ENCODE data around the gene DYNAP. TPM values are rescaled to one million over a fixed set of nuclear protein-coding genes. Genes with fewer than 3 reads are reported as not detected.

DYNAP gene
- polyA plus RNA-seq, 10 donors, result 0.07 TPM; not detected in 9

GRCh38 chr18:54636217-54636616 lies 45.2 kb downstream of the DYNAP start:
- no peak for DNase-seq

GRCh38 chr18:54641734-54642133 lies 50.7 kb downstream of the DYNAP start:
- no peak for DNase-seq

DNA sequence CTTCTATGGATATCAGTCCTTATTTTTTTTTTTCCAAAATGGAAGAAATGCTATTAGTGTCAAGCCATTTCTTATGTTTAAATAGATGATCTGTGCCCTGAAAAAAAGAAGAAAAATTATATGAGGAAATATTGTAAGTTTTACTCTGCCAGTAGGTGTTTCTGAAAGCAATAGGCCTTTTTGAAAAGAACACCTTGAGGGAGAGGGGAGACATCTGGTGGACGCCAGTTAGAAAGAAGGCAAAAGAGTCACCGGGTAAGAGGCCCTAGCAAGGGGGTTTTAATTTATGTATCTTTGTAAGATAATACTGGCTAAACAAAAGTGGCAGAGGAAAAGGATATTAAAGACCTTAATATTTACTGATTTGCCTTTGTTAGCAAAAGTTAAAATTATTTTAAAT lies 56.1 kb downstream of the DYNAP start:
- no peak for DNase-seq

Other genes with a start within 250 kb of the DYNAP start
- gene STARD6, start 233.4 kb upstream of the DYNAP start, polyA plus RNA-seq (ENCODE audit: insufficient read length in 10 of 10), result under 1 TPM in 1 of 10 donors, not detected in 9; 0.23 TPM
- gene C18orf54, start 233.3 kb upstream of the DYNAP start, polyA plus RNA-seq (ENCODE audit: insufficient read length in 10 of 10), result 1 to 10 TPM; 4.4 to 8.6 (median 6.5) TPM
- 1 to 10 TPM in 5 of 10 donors, under 1 TPM in 5; 0.35 to 1.9 (median 0.91) TPM for gene RAB27B, start 237.2 kb downstream of the DYNAP start, polyA plus RNA-seq (ENCODE audit: insufficient read length in 10 of 10)

Measured in muscle of back (tissue), 11 donors.